ENCODE data around the gene ARAP2.
"Not testable (repeated sequence)": the region's sequence is repeated elsewhere in the genome, so short reads cannot be mapped to it uniquely, and the experiment has no call there.

Gene ARAP2

GRCh38 chr4:36183665-36184393, 60.5 kb downstream of the ARAP2 start:
- no peak for DNase-seq (ENCODE audit: low read depth)

GRCh38 chr4:36183232-36183631, 61.1 kb downstream of the ARAP2 start:
- no peak for DNase-seq (ENCODE audit: low read depth)

- not testable (repeated sequence) for DNase-seq (ENCODE audit: low read depth)
Observed at GRCh38 chr4:36182315-36182714, 62.0 kb downstream of the ARAP2 start.

GRCh38 chr4:36180206-36180605, 64.1 kb downstream of the ARAP2 start:
- no peak for DNase-seq (ENCODE audit: low read depth)

- no peak for DNase-seq (ENCODE audit: low read depth)
Observed at GRCh38 chr4:36178484-36178883, 65.8 kb downstream of the ARAP2 start.

GRCh38 chr4:36177946-36178345, 66.4 kb downstream of the ARAP2 start:
- DNase-seq (ENCODE audit: low read depth), result no peak

GRCh38 chr4:36174570-36174969, 69.7 kb downstream of the ARAP2 start:
- no peak for DNase-seq (ENCODE audit: low read depth)

- DNase-seq (ENCODE audit: low read depth), result no peak
Observed at GRCh38 chr4:36173905-36174304, 70.4 kb downstream of the ARAP2 start.

- no peak for DNase-seq (ENCODE audit: low read depth)
Observed at GRCh38 chr4:36172656-36173055, 71.7 kb downstream of the ARAP2 start.

- DNase-seq (ENCODE audit: low read depth), result no peak
Observed at GRCh38 chr4:36168127-36168878, 76.0 kb downstream of the ARAP2 start.

- no peak for DNase-seq (ENCODE audit: low read depth)
Observed at GRCh38 chr4:36165631-36166005, 78.7 kb downstream of the ARAP2 start.

GRCh38 chr4:36164900-36165630, 79.2 kb downstream of the ARAP2 start:
- DNase-seq (ENCODE audit: low read depth), result no peak

- no peak for DNase-seq (ENCODE audit: low read depth)
Observed at GRCh38 chr4:36163198-36163597, 81.1 kb downstream of the ARAP2 start.

GRCh38 chr4:36159208-36159607, 85.1 kb downstream of the ARAP2 start:
- DNase-seq (ENCODE audit: low read depth), result no peak

- DNase-seq (ENCODE audit: low read depth), result no peak
Observed at GRCh38 chr4:36152735-36153134, 91.6 kb downstream of the ARAP2 start.

GRCh38 chr4:36142504-36142903, 101.8 kb downstream of the ARAP2 start:
- no peak for DNase-seq (ENCODE audit: low read depth)

- DNase-seq (ENCODE audit: low read depth), result no peak
Observed at GRCh38 chr4:36141186-36141585, 103.1 kb downstream of the ARAP2 start.

GRCh38 chr4:36140421-36140820, 103.9 kb downstream of the ARAP2 start:
- no peak for DNase-seq (ENCODE audit: low read depth)

GRCh38 chr4:36138220-36138619, 106.1 kb downstream of the ARAP2 start:
- DNase-seq (ENCODE audit: low read depth), result no peak

- no peak for DNase-seq (ENCODE audit: low read depth)
Observed at GRCh38 chr4:36137336-36137735, 107.0 kb downstream of the ARAP2 start.

GRCh38 chr4:36133658-36134057, 110.7 kb downstream of the ARAP2 start:
- DNase-seq (ENCODE audit: low read depth), result no peak

- no peak for DNase-seq (ENCODE audit: low read depth)
Observed at GRCh38 chr4:36133086-36133485, 111.2 kb downstream of the ARAP2 start.

- DNase-seq (ENCODE audit: low read depth), result no peak
Observed at GRCh38 chr4:36130641-36131040, 113.7 kb downstream of the ARAP2 start.
